ENCODE measurements around the gene FAM200B.
A peak's percentile ranks its signal among the peaks of the same experiment; 100 is the strongest.

- no peak for TF ChIP-seq ZBTB33 (IDR thresholded peaks at IDR 0.05; ENCODE audit: borderline replicate concordance, low read depth)
- TF ChIP-seq REST (IDR thresholded peaks at IDR 0.05; ENCODE audit: low read depth, low read length): no peak
- TF ChIP-seq, protein P1, sequence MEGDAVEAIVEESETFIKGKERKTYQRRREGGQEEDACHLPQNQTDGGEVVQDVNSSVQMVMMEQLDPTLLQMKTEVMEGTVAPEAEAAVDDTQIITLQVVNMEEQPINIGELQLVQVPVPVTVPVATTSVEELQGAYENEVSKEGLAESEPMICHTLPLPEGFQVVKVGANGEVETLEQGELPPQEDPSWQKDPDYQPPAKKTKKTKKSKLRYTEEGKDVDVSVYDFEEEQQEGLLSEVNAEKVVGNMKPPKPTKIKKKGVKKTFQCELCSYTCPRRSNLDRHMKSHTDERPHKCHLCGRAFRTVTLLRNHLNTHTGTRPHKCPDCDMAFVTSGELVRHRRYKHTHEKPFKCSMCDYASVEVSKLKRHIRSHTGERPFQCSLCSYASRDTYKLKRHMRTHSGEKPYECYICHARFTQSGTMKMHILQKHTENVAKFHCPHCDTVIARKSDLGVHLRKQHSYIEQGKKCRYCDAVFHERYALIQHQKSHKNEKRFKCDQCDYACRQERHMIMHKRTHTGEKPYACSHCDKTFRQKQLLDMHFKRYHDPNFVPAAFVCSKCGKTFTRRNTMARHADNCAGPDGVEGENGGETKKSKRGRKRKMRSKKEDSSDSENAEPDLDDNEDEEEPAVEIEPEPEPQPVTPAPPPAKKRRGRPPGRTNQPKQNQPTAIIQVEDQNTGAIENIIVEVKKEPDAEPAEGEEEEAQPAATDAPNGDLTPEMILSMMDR (IDR thresholded peaks at IDR 0.05): no peak
- TF ChIP-seq POLR2AphosphoS5 (IDR thresholded peaks at IDR 0.05; ENCODE audit: low read depth, low read length): no peak
- TF ChIP-seq EP300 (IDR thresholded peaks at IDR 0.05; ENCODE audit: borderline replicate concordance in 1 of 2, low read depth in 1 of 2, low read length in 1 of 2): no peak
- TF ChIP-seq FOXM1 (IDR thresholded peaks at IDR 0.05; ENCODE audit: low read depth): no peak
- TF ChIP-seq, protein P2, sequence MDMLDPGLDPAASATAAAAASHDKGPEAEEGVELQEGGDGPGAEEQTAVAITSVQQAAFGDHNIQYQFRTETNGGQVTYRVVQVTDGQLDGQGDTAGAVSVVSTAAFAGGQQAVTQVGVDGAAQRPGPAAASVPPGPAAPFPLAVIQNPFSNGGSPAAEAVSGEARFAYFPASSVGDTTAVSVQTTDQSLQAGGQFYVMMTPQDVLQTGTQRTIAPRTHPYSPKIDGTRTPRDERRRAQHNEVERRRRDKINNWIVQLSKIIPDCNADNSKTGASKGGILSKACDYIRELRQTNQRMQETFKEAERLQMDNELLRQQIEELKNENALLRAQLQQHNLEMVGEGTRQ (IDR thresholded peaks at IDR 0.05; ENCODE audit: borderline replicate concordance, low read depth, low read length): no peak
- no peak for TF ChIP-seq GABPA (IDR thresholded peaks at IDR 0.05; ENCODE audit: low read depth)
- TF ChIP-seq TAF1 (IDR thresholded peaks at IDR 0.05; ENCODE audit: borderline replicate concordance, low read depth, low read length): 0 out of 2 replicates have a peak, but pooled peaks have one; percentile 2
Measured at GRCh38 chr4:15656038-15656470, 25.6 kb upstream of the FAM200B start.
